ENCODE results near the gene RGS7.
"Not testable (repeated sequence)": the region's sequence is repeated elsewhere in the genome, so short reads cannot be mapped to it uniquely, and the experiment has no call there.

RGS7 gene

GRCh38 chr1:241157435-241157834, 199.6 kb downstream of the RGS7 start:
- no peak overlapping the region for H3K4me3 ChIP-seq (ENCODE audit: low read depth, low read length)
- TF ChIP-seq CTCF (IDR thresholded peaks at IDR 0.05; ENCODE audit: low read depth, low read length, missing control alignments) = no peak
- DNase-seq (ENCODE audit: low read depth) = no peak

GRCh38 chr1:241156231-241156965, 200.6 kb downstream of the RGS7 start:
- no peak overlapping the region for H3K4me3 ChIP-seq (ENCODE audit: low read depth, low read length)
- no peak for TF ChIP-seq CTCF (IDR thresholded peaks at IDR 0.05; ENCODE audit: low read depth, low read length, missing control alignments)
- no peak for DNase-seq (ENCODE audit: low read depth)

GRCh38 chr1:241145881-241146280, 211.1 kb downstream of the RGS7 start:
- DNase-seq (ENCODE audit: low read depth) = no peak
- TF ChIP-seq CTCF (IDR thresholded peaks at IDR 0.05; ENCODE audit: low read depth, low read length, missing control alignments) = no peak

GRCh38 chr1:241143765-241144442, 213.1 kb downstream of the RGS7 start:
- TF ChIP-seq CTCF (IDR thresholded peaks at IDR 0.05; ENCODE audit: low read depth, low read length, missing control alignments) = no peak
- DNase-seq (ENCODE audit: low read depth) = no peak
- no peak overlapping the region for H3K4me3 ChIP-seq (ENCODE audit: low read depth, low read length)

More at GRCh38 chr1:241145881-241146280, 211.1 kb downstream of the RGS7 start:
- H3K4me3 ChIP-seq (ENCODE audit: low read depth, low read length) = no peak overlapping the region

GRCh38 chr1:241142493-241142892, 214.5 kb downstream of the RGS7 start:
- no peak for DNase-seq (ENCODE audit: low read depth)
- no peak for TF ChIP-seq CTCF (IDR thresholded peaks at IDR 0.05; ENCODE audit: low read depth, low read length, missing control alignments)

GRCh38 chr1:241141646-241142045, 215.4 kb downstream of the RGS7 start:
- not testable (repeated sequence) for H3K4me3 ChIP-seq (ENCODE audit: low read depth, low read length); DNase-seq (ENCODE audit: low read depth)

More at GRCh38 chr1:241142493-241142892, 214.5 kb downstream of the RGS7 start:
- no peak overlapping the region for H3K4me3 ChIP-seq (ENCODE audit: low read depth, low read length)

- no peak for TF ChIP-seq CTCF (IDR thresholded peaks at IDR 0.05; ENCODE audit: low read depth, low read length, missing control alignments)
- no peak for DNase-seq (ENCODE audit: low read depth)
- no peak overlapping the region for H3K4me3 ChIP-seq (ENCODE audit: low read depth, low read length)
Measured at GRCh38 chr1:241140670-241141069, 216.3 kb downstream of the RGS7 start.
